Astrocyte of the spinal cord (primary cell): Measurements from ENCODE around the gene HSF4.
"Not testable (repeated sequence)": the region's sequence is repeated elsewhere in the genome, so short reads cannot be mapped to it uniquely, and the experiment has no call there.

ENCODE experiments used
- DNase-seq: peaks from one replicate; pipeline ENCODE4 v3.0.0; 2011; ENCODE audit warnings: low read depth, low spot score
- H3K4me3 ChIP-seq: 2 replicates; pipeline ENCODE4 v1.5.1; 2011; ENCODE audit warnings: low read depth, mild to moderate bottlenecking, low read length, moderate library complexity
- CTCF ChIP-seq: IDR thresholded peaks from 2 replicates; pipeline ENCODE4 v1.5.1; 2012; ENCODE audit warnings: low read depth, mild to moderate bottlenecking, low read length, inconsistent platforms
- in situ Hi-C: cut with HindIII; loops from 2 replicates; pipeline ENCODE4 v1.10.0; 2017; ENCODE audit warnings: low sequenced_read_pairs

HSF4 gene

GRCh38 chr16:67164599-67165061 lies at the start of gene HSF4:
HSF4 (plus strand) TSS chr16:67164745; CDS start chr16:67164812, 67 bp downstream.
- DNase-seq = no peak
- no peak for TF ChIP-seq CTCF
- in situ Hi-C loops = no loop called here
- H3K4me3 ChIP-seq = no peak within 1 kb of the TSS

DNA sequence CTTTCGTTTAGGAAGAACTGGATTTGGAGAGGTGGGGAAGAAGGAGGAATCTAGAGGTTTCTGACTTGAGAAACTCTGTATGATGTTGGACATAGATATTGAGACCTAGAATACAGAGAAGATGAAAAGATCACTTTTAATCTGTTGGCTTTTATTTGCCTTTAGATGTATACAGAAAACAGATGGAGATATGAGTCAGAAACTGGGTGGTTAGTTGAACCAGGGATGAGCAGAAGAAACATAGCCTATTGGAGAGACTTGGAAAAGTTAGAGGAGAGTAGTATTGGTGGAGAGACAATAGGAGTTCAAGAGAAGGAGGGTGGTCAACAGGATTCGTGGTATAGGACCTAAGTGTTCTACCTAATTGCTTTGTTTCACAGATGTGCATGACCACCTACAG lies 49.8 kb upstream of the HSF4 start:
- DNase-seq = peak; percentile 6
- no peak overlapping the region for H3K4me3 ChIP-seq
- in situ Hi-C loops = no loop called here
- no peak for TF ChIP-seq CTCF

DNA sequence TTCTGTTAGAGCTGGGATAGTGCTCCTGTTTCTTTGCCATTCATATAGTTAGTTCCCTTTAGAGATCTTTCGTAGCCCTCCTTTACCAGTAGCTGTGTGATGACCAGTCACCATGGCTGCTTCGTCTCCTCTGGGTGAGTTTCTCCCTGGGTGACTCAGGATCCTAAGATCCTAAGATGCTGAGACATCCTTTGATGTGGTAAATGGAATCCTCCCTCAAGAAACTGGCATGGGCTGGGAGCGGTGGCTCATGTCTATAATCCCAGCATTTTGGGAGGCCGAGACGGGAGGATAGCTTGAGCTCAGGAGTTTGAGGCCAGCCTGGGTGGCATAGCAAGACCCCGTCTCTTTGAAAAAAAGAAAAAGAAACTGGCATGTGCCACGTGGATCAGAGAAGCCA lies 48.9 kb upstream of the HSF4 start:
- DNase-seq = peak; percentile 84
- in situ Hi-C loops = no loop called here
- H3K4me3 ChIP-seq = no peak overlapping the region
- TF ChIP-seq CTCF = no peak

GRCh38 chr16:67116388-67117311 lies 47.9 kb upstream of the HSF4 start:
- no peak for DNase-seq
- H3K4me3 ChIP-seq = no peak overlapping the region
- TF ChIP-seq CTCF = no peak
- in situ Hi-C loops = no loop called here

DNA sequence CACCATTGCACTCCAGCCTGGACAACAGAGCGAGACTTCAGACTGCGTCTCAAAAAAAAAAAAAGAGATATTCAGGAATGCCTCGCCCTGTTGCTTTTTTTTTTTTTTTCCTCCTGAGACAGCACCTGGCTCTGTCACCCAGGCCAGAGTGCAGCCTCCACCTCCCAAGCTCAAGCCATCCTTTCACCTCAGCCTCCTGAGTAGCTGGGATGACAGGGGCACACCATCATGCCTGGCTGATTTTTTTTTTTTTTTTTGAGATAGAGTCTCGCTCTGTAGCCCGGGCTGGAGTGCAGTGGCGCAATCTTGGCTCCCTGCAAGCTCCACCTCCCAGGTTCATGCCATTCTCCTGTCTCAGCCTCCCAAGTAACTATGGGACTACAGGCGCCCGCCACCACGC lies 46.8 kb upstream of the HSF4 start:
- in situ Hi-C loops = no loop called here
- TF ChIP-seq CTCF = no peak
- H3K4me3 ChIP-seq = no peak overlapping the region
- no peak for DNase-seq

DNA sequence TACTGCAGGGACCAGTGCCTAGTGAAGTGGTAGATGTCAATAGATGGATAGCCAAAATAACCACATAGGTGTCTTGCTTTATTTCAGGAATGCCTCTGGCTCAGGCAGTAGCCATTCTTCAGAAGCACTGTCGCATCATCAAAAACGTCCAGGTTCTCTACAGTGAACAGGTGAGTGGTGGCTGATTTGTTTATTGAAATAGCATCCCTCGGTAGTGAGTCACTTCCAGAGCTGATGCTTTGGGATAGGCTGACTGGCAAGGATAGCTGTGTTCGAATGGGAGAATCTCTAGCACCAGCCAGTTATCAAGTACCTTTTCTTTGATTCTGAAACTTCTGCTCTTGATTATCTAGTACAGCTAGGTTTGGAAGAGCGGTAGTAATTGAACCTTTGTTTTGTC lies 44.5 kb upstream of the HSF4 start:
- in situ Hi-C loops = no loop called here
- no peak for DNase-seq
- no peak for TF ChIP-seq CTCF
- no peak overlapping the region for H3K4me3 ChIP-seq

DNA sequence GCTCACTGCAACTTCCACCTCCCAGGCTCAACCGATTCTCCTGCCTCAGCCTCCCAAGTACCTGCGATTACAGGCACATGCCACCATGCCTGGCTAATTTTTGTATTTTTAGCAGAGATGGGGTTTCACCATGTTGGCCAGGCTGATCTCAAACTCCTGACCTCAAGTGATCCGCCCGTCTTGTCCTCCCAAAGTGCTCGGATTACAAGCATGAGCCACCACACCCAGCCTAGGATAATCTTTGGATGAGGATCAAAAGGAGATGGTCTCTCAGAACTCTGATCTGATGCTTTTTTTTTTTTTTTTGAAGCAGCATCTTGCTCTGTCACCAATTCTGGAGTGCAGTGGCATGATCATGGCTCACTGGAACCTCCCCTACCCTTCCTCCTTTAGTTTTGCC lies 41.7 kb upstream of the HSF4 start:
- in situ Hi-C loops, H3K4me3 ChIP-seq, DNase-seq: not testable (repeated sequence)
